Measurements from ENCODE around the gene RPS16.

The RPS16 gene

DNA sequence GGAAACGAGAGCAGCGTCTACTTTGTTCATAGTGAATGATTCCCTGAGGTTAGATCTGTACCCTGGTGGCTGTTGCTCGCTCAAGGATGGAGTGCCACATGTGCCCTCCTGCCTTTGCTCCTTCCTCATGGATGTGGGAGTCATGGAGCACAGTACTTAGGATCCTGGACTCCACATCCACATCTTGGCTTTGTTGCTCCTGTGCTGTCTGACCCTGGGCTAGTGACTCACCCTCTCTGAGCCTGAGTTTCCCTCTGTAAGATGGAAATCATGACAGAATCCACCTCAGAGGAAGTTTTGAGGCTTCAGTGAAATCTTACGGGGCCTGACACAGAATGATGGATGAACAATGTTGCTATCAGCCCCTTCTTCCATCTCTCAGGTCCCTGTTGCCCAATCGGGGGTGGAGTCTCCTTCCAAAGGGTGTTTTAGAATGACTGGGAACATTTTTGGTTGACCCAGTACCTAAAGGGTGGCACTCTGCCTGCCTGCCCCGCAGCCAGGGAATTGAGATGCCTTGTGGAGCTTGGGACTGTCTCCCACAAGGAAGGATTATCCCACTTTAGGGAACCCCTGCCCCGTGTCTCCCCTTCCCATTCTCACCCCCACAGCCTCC lies 35.1 kb upstream of the RPS16 start:
- TF ChIP-seq CEBPB (IDR thresholded peaks at IDR 0.05) = no peak
- TF ChIP-seq, protein P1, sequence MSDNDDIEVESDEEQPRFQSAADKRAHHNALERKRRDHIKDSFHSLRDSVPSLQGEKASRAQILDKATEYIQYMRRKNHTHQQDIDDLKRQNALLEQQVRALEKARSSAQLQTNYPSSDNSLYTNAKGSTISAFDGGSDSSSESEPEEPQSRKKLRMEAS (IDR thresholded peaks at IDR 0.05) = no peak
- no peak for TF ChIP-seq CREB1 (IDR thresholded peaks at IDR 0.05; ENCODE audit: low read depth)
- TF ChIP-seq YY1 (IDR thresholded peaks at IDR 0.05; ENCODE audit: low read depth) = no peak
- no peak for TF ChIP-seq TEAD4 (IDR thresholded peaks at IDR 0.05)

DNA sequence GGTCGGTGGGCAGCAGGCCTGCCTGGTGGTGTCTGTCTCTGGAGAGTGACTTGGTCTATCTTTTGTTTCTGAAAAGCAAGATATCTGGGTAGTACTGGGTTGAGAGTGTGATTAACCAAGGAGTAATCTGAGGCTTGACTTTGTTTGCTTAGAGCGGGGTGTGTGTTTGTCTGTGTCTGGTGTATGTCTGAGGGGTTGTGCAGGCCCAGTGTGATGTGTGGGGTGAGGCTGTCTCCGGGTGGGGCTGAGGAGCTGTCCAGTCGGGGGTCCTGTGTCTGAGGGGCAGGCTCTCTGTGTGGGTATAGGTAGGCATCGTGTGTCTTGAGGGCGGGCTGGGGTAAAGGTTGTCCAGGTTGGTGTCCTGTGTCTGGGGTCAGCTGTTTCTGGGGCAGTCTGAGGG lies 33.8 kb upstream of the RPS16 start:
- TF ChIP-seq CEBPB (IDR thresholded peaks at IDR 0.05) (no peak), EGR1 (IDR thresholded peaks at IDR 0.05) (no peak), NFIC (IDR thresholded peaks at IDR 0.05) (no peak), ZBTB7A (IDR thresholded peaks at IDR 0.05; ENCODE audit: low read depth) (no peak), YY1 (IDR thresholded peaks at IDR 0.05; ENCODE audit: low read depth) (no peak)
- TF ChIP-seq, protein P2, sequence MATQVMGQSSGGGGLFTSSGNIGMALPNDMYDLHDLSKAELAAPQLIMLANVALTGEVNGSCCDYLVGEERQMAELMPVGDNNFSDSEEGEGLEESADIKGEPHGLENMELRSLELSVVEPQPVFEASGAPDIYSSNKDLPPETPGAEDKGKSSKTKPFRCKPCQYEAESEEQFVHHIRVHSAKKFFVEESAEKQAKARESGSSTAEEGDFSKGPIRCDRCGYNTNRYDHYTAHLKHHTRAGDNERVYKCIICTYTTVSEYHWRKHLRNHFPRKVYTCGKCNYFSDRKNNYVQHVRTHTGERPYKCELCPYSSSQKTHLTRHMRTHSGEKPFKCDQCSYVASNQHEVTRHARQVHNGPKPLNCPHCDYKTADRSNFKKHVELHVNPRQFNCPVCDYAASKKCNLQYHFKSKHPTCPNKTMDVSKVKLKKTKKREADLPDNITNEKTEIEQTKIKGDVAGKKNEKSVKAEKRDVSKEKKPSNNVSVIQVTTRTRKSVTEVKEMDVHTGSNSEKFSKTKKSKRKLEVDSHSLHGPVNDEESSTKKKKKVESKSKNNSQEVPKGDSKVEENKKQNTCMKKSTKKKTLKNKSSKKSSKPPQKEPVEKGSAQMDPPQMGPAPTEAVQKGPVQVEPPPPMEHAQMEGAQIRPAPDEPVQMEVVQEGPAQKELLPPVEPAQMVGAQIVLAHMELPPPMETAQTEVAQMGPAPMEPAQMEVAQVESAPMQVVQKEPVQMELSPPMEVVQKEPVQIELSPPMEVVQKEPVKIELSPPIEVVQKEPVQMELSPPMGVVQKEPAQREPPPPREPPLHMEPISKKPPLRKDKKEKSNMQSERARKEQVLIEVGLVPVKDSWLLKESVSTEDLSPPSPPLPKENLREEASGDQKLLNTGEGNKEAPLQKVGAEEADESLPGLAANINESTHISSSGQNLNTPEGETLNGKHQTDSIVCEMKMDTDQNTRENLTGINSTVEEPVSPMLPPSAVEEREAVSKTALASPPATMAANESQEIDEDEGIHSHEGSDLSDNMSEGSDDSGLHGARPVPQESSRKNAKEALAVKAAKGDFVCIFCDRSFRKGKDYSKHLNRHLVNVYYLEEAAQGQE (IDR thresholded peaks at IDR 0.05; ENCODE audit: low read depth) = no peak
- TF ChIP-seq, protein P3, sequence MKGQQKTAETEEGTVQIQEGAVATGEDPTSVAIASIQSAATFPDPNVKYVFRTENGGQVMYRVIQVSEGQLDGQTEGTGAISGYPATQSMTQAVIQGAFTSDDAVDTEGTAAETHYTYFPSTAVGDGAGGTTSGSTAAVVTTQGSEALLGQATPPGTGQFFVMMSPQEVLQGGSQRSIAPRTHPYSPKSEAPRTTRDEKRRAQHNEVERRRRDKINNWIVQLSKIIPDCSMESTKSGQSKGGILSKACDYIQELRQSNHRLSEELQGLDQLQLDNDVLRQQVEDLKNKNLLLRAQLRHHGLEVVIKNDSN (IDR thresholded peaks at IDR 0.05) = no peak

DNA sequence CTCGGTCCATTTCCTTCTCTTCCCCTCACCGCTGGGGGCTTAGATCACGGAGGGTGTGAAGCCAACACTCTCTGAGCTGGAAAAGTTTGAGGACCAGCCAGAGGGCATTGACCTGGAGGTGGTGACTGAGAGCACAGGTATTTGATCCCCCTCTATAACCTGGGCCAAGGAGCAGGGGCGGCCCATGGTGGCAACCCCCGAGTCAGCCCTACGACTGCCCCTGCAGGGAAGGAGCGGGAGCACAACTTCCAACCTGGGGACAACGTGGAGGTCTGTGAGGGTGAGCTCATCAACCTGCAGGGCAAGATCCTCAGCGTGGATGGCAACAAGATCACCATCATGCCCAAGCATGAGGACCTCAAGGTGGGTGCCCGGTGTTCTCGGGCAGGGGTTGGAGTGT lies 33.3 kb upstream of the RPS16 start:
- TF ChIP-seq CREB1 (IDR thresholded peaks at IDR 0.05; ENCODE audit: low read depth) (no peak), NFIC (IDR thresholded peaks at IDR 0.05) (no peak), EGR1 (IDR thresholded peaks at IDR 0.05) (no peak), CEBPB (IDR thresholded peaks at IDR 0.05) (no peak), FOXM1 (IDR thresholded peaks at IDR 0.05; ENCODE audit: borderline replicate concordance, low read depth) (no peak), TAF1 (IDR thresholded peaks at IDR 0.05; ENCODE audit: low read depth) (no peak), RAD21 (IDR thresholded peaks at IDR 0.05; ENCODE audit: low read depth) (no peak), EP300 (IDR thresholded peaks at IDR 0.05; ENCODE audit: borderline replicate concordance) (no peak), TCF12 (IDR thresholded peaks at IDR 0.05; ENCODE audit: low read depth) (no peak), TEAD4 (IDR thresholded peaks at IDR 0.05) (no peak), ZBTB7A (IDR thresholded peaks at IDR 0.05; ENCODE audit: low read depth) (no peak), YY1 (IDR thresholded peaks at IDR 0.05; ENCODE audit: low read depth) (no peak)
- TF ChIP-seq, protein P3 (IDR thresholded peaks at IDR 0.05) = no peak
- TF ChIP-seq, protein P1 (IDR thresholded peaks at IDR 0.05) = no peak
- TF ChIP-seq, protein P2 (IDR thresholded peaks at IDR 0.05; ENCODE audit: low read depth) = no peak

DNA sequence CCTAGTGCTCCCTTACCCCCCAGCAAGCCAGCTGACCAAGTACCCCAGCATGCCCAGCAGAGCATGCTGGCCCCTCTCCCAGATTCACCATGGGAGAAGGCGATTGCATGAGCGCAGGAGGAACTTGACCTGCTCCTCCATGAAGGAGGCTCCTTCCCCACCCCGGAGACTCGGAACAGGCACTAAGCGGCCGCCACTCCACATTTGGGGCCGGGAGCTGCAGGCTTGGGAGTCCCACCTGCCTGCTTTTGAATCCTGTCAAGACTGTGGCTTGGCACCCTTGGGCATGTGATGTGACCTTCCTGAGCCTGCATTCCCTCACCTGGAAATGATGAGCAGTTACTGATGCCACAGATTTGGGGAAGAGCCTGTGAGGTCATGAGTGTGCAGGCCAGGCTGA lies 32.2 kb upstream of the RPS16 start:
- no peak for TF ChIP-seq RAD21 (IDR thresholded peaks at IDR 0.05; ENCODE audit: low read depth)
- TF ChIP-seq NFIC (IDR thresholded peaks at IDR 0.05) = no peak
- TF ChIP-seq, protein P2 (IDR thresholded peaks at IDR 0.05; ENCODE audit: low read depth) = no peak
- TF ChIP-seq, protein P1 (IDR thresholded peaks at IDR 0.05) = no peak
- no peak for TF ChIP-seq CEBPB (IDR thresholded peaks at IDR 0.05)
- TF ChIP-seq CREB1 (IDR thresholded peaks at IDR 0.05; ENCODE audit: low read depth) = no peak
- no peak for TF ChIP-seq ZBTB7A (IDR thresholded peaks at IDR 0.05; ENCODE audit: low read depth)
- no peak for TF ChIP-seq TCF12 (IDR thresholded peaks at IDR 0.05; ENCODE audit: low read depth)
- no peak for TF ChIP-seq EGR1 (IDR thresholded peaks at IDR 0.05)
